ENCODE measurements around the gene MEF2A. TPM values are rescaled to one million over a fixed set of nuclear protein-coding genes. Genes with fewer than 3 reads are reported as not detected.

Gene MEF2A
- total RNA-seq, 4 donors from 2014 or later = 16.9 to 47.5 (median 24.3) TPM

DNA sequence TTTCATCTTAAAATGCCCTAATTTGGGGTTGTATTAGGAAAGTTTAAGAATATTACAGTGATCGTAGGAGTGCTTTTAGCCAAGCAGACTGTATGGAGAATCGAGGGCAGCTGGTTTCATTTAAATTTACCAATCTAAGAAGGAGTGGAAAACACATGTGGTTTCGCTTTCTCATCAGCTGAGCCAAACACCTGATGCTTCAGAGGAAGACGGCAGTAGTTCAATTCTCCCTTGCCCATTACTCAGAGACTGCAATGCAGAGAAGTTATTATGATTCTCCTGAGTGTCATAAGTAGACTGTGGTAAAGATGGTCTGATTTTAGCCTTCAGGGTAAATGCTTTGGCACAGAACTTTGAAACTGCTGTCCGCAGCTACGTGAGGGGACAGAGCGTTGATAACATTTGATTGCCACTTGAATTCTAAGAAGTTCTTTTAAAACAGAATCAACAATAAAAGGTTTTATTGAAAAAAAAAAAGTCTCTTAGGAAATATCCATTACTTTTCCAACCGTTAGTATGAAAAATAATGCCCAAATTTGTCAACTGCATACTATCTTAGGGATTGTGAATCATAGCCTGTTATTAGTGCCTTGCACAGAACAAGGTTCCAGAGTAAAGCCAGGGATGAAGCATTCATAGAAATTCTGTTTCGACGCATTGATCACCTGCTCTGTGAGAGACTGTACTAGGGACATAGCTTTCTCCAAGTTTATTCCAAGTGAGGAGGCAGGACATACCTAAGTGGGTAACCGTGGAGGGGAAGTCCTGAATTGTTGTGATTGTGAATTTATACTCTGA is 141.9 kb downstream of the MEF2A start:
- TF ChIP-seq, protein P1, sequence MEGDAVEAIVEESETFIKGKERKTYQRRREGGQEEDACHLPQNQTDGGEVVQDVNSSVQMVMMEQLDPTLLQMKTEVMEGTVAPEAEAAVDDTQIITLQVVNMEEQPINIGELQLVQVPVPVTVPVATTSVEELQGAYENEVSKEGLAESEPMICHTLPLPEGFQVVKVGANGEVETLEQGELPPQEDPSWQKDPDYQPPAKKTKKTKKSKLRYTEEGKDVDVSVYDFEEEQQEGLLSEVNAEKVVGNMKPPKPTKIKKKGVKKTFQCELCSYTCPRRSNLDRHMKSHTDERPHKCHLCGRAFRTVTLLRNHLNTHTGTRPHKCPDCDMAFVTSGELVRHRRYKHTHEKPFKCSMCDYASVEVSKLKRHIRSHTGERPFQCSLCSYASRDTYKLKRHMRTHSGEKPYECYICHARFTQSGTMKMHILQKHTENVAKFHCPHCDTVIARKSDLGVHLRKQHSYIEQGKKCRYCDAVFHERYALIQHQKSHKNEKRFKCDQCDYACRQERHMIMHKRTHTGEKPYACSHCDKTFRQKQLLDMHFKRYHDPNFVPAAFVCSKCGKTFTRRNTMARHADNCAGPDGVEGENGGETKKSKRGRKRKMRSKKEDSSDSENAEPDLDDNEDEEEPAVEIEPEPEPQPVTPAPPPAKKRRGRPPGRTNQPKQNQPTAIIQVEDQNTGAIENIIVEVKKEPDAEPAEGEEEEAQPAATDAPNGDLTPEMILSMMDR (IDR thresholded peaks at IDR 0.05) = no peak
- TF ChIP-seq POLR2A (IDR thresholded peaks at IDR 0.05) = no peak
- Histone ChIP-seq H3K27me3 (no peaks in the 10 kb centered on the region), H3K36me3 (peaks cover 7 to 32% (median 8%) of the 10 kb centered on the region in 3 donors), H3K27ac (peak overlapping the region; percentile 41 to 73 (median 65)), H3K4me1 (peaks cover 0 to 56% (median 39%) of the 10 kb centered on the region in 3 donors), H3K4me3 (peak overlapping the region in 1 of 4 donors; percentile 29), H3K9me3 (no peaks in the 10 kb centered on the region)
- WGBS, 2 donors = 46 to 57% methylated on average over 11 of the region's 11 CpGs
- intact Hi-C loops (cut with DNase I) = loop anchor here (10.0 kb wide), 1 partner anchor 423 kb away; no protein-coding TSS in a partner anchor
- DNase-seq = no peak

DNA sequence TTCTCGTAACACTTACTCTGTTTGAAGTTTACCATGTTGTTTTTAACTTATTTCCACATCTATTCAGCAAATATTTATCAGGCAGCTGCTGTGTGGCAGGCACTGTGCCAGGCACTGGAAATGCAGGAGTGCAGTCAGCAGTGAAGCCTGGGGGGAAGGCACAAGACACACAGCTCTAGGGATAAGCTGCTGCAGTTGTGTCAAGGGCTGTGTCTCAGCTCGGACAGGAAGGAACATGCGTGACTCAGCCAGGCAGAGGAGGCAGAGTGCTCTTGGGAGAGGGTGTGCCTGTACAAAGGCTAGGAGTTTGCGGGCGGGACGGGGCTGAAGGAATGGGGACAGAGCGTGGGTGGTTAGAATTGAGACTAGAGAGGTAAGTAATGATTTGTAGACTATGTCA is 142.8 kb downstream of the MEF2A start:
- H3K4me3 ChIP-seq = peak overlapping the region in 2 of 4 donors; percentile 6 to 25
- no peaks in the 10 kb centered on the region for H3K27me3 ChIP-seq
- H3K4me1 ChIP-seq = peaks cover 0 to 47% (median 33%) of the 10 kb centered on the region in 3 donors
- H3K36me3 ChIP-seq = peaks cover 7 to 39% (median 8%) of the 10 kb centered on the region in 3 donors
- H3K27ac ChIP-seq = peak overlapping the region; percentile 41 to 73 (median 65)
- intact Hi-C loops (cut with DNase I) = loop anchor here (10.0 kb wide), 1 partner anchor 424 kb away; no protein-coding TSS in a partner anchor
- no peak for DNase-seq
- TF ChIP-seq, protein P1 (IDR thresholded peaks at IDR 0.05) = no peak
- TF ChIP-seq POLR2A (IDR thresholded peaks at IDR 0.05) = peak in 1 of 4 donors; percentile 12
- 24 to 29% methylated on average over 7 of the region's 7 CpGs for WGBS, 2 donors
- no peaks in the 10 kb centered on the region for H3K9me3 ChIP-seq

DNA sequence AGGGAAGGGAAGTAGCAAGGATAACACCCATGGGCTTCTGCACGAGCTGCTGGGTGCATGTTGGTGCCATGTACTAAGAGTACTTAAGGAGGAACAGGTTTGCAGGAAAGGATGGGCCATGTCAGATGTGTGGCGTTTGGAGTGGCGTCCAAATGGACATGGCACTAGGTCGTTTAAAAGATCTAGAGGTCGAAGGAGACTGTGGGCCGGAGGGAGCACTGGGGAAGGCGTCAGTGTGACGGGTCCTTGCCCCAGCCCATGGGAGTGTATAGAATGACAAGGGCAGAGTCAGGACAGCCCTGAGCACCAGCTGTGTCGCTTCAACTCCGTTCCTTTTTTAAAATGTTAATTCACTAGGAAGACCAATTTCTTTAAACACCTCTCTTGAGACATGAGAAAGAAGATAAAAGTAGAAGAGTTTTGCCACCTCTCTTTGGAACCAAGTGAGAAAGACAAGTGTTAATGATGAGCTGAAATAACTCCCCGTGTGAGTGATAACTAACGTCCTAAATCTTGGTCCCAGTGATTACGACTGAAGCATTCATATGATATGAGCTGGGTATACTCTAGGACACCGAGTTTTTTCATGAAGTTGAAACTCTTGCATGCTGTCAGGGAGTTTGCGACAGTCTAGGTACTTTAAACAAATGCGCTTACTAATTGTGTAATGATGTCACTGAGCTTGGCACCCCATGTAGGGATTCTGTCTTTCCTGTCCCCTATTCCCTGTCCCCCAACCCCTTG is 143.6 kb downstream of the MEF2A start:
- H3K27me3 ChIP-seq = no peaks in the 10 kb centered on the region
- intact Hi-C loops (cut with DNase I) = loop anchor here (10.0 kb wide), 1 partner anchor 425 kb away; no protein-coding TSS in a partner anchor
- TF ChIP-seq, protein P1 (IDR thresholded peaks at IDR 0.05) = no peak
- no peak for TF ChIP-seq POLR2A (IDR thresholded peaks at IDR 0.05)

DNA sequence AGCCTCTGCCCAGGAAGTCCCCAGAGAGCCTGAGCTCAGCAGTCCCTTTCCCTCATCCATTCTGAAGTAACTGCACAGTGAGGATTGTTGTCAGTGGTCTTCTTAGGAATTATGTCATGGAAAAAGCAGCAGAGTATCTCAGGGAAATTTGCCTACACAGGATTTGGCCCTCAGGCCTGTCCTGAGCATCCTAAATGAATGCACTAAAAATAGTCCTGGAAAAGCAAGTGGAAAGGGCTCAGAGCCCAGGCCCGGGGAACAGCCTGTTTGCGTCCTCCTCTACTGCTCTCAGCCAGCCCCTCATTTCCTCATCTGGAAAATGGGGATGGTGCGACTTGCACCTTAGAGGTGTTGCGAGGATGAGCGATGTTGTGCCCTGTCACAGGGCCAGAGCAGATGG is 145.8 kb downstream of the MEF2A start:
- intact Hi-C loops (cut with DNase I) = no loop called here
- Histone ChIP-seq H3K9me3 (no peaks in the 10 kb centered on the region), H3K4me3 (no peak overlapping the region), H3K36me3 (peaks cover 7 to 69% (median 8%) of the 10 kb centered on the region in 3 donors), H3K4me1 (peaks cover 3 to 41% (median 28%) of the 10 kb centered on the region in 3 donors), H3K27me3 (no peaks in the 10 kb centered on the region), H3K27ac (peak overlapping the region in 1 of 4 donors; percentile 17)
- WGBS, 2 donors = 83 to 85% methylated on average over 4 of the region's 5 CpGs
- DNase-seq = no peak
- no peak for TF ChIP-seq POLR2A (IDR thresholded peaks at IDR 0.05)
- TF ChIP-seq, protein P1 (IDR thresholded peaks at IDR 0.05) = no peak

More for the DNA sequence above, 143.6 kb downstream of the MEF2A start:
- no peak overlapping the region for H3K4me3 ChIP-seq
- peak overlapping the region; percentile 41 to 73 (median 65) for H3K27ac ChIP-seq
- H3K36me3 ChIP-seq = peaks cover 7 to 47% (median 8%) of the 10 kb centered on the region in 3 donors
- H3K4me1 ChIP-seq = peaks cover 0 to 39% (median 28%) of the 10 kb centered on the region in 3 donors
- DNase-seq = no peak
- WGBS, 2 donors = 83 to 86% methylated on average over 16 of the region's 16 CpGs
- H3K9me3 ChIP-seq = no peaks in the 10 kb centered on the region
